Tibial artery (tissue), 4 donors: ENCODE measurements around the gene ZNF146.
"Not testable (repeated sequence)": the region's sequence is repeated elsewhere in the genome, so short reads cannot be mapped to it uniquely, and the experiment has no call there.

ENCODE experiments used
- DNase-seq, 2 donors: peaks; one replicate each; pipeline ENCODE4 v3.0.0-alpha.2; 2019
- H3K27ac ChIP-seq, 2 donors: fragments of 200-600 bp; sonication (generic) in 1 of 2; 1 replicate in 1 of 2; 2 replicates in 1 of 2; pipeline ENCODE4 v1.5.1; 2018 to 2019; ENCODE audit warnings: mild to moderate bottlenecking in 1 of 2
- H3K27me3 ChIP-seq, 2 donors: fragments of 200-600 bp; sonication (generic) in 1 of 2; one replicate each; pipeline versions ENCODE4 v1.5.1 to v1.6.0; 2016 to 2019
- H3K36me3 ChIP-seq, 3 donors: fragments of 200-600 bp; sonication (generic) in 2 of 3; one replicate each; pipeline ENCODE4 v1.5.1; 2016 to 2019; ENCODE audit warnings: mild to moderate bottlenecking in 2 of 3
- H3K4me1 ChIP-seq, 4 donors: fragments of 200-600 bp; sonication (generic) in 2 of 4; 1 replicate in 3 of 4; 2 replicates in 1 of 4; pipeline ENCODE4 v1.5.1; 2016 to 2019
- H3K4me3 ChIP-seq, 2 donors: fragments of 200-600 bp; sonication (generic) in 1 of 2; 1 replicate in 1 of 2; 2 replicates in 1 of 2; pipeline ENCODE4 v1.5.1; 2018 to 2019; ENCODE audit warnings: mild to moderate bottlenecking in 2 of 2
- H3K9me3 ChIP-seq, 3 donors: fragments of 200-600 bp; sonication (generic) in 1 of 3; one replicate each; pipeline ENCODE4 v1.5.1; 2016 to 2019
- intact Hi-C: fragments of 100-400 bp; cut with DNase I; formaldehyde crosslinking; loops from one replicate; pipeline ENCODE4 v1.15.0; 2023; ENCODE audit warnings: low total_unique reads
- TF ChIP-seq, protein P1 (sequence below), 2 experiments: fragments of 200-600 bp in 1 of 2; fragments of 450-650 bp in 1 of 2; IDR thresholded peaks; one replicate each; pipeline ENCODE4 v1.5.1; 2017 to 2019; ENCODE audit warnings: antibody characterized with exemption in 2 of 2, mild to moderate bottlenecking in 1 of 2, moderate library complexity in 1 of 2

ZNF146 gene

DNA sequence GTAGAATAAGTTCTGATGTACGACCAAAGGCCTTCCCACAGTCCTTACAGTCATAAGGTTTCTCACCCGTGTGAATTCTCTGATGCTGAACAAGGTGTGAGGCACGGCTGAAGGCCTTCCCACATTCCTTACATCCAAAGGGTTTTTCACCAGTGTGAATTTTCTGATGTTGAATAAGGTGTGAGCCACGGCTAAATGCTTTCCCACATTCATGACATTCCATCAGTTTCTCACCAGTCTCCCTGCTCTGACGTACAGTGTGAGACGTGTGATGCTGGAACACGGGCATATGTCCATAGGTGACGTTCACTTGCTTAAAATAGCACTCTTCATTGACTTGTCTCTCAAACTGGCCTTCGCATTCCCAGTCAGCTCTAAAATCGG, 31.7 kb upstream of the ZNF146 start:
- TF ChIP-seq, protein P1, sequence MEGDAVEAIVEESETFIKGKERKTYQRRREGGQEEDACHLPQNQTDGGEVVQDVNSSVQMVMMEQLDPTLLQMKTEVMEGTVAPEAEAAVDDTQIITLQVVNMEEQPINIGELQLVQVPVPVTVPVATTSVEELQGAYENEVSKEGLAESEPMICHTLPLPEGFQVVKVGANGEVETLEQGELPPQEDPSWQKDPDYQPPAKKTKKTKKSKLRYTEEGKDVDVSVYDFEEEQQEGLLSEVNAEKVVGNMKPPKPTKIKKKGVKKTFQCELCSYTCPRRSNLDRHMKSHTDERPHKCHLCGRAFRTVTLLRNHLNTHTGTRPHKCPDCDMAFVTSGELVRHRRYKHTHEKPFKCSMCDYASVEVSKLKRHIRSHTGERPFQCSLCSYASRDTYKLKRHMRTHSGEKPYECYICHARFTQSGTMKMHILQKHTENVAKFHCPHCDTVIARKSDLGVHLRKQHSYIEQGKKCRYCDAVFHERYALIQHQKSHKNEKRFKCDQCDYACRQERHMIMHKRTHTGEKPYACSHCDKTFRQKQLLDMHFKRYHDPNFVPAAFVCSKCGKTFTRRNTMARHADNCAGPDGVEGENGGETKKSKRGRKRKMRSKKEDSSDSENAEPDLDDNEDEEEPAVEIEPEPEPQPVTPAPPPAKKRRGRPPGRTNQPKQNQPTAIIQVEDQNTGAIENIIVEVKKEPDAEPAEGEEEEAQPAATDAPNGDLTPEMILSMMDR (IDR thresholded peaks at IDR 0.05) = no peak
- Histone ChIP-seq H3K27ac (no peak overlapping the region), H3K36me3 (peaks cover 11 to 20% (median 16%) of the 10 kb centered on the region in 3 donors), H3K4me1 (no peaks in the 10 kb centered on the region), H3K4me3 (no peak overlapping the region), H3K27me3 (no peaks in the 10 kb centered on the region), H3K9me3 (no peaks in the 10 kb centered on the region)
- intact Hi-C loops = no loop called here
- DNase-seq = no peak

DNA sequence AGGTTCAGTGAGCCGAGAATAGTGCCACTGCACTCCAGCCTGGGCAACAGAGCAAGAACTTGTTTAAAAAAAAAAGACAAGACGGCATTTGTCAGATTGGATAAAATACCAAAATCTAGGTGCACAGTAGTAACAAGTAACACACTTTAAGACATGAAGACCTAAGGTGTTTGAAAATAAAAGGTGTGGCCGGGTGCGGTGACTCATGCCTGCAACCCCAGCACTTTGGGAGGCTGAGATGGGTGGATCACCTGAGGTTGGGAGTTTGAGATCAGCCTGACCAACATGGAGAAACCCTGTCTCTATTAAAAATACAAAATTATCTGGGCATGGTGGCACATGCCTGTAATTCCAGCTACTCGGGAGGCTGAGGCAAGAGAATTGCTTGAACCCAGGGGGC, 28.2 kb upstream of the ZNF146 start:
- H3K27me3 ChIP-seq, H3K27ac ChIP-seq, DNase-seq, intact Hi-C loops, H3K9me3 ChIP-seq, H3K4me1 ChIP-seq, H3K4me3 ChIP-seq: not testable (repeated sequence)
- peaks cover 11 to 21% (median 18%) of the 10 kb centered on the region in 3 donors for H3K36me3 ChIP-seq

DNA sequence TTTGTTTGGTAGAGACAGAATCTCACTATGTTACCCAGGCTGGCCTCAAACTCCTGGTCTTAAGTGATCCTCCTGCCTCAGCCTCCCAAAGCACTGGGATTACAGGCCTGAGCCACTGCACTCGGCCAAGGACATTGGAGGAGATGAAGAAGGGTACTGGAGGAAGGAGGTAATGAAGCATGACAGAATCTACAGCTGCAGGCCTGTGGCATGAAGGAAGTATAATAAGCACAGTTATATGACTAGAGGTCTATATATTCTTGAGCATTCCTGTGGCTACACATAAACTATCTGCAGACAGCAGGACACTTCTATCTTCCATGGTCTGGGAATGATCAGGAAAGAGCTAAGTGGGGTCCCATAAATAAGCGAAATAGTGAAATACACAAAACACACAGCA, 18.7 kb upstream of the ZNF146 start:
- H3K27ac ChIP-seq = no peak overlapping the region
- no peak overlapping the region for H3K4me3 ChIP-seq
- H3K36me3 ChIP-seq = peaks cover 13 to 44% (median 27%) of the 10 kb centered on the region in 3 donors
- TF ChIP-seq, protein P1 (IDR thresholded peaks at IDR 0.05) = no peak
- intact Hi-C loops = no loop called here
- no peaks in the 10 kb centered on the region for H3K27me3 ChIP-seq
- H3K4me1 ChIP-seq = no peaks in the 10 kb centered on the region
- no peak for DNase-seq
- H3K9me3 ChIP-seq = no peaks in the 10 kb centered on the region

DNA sequence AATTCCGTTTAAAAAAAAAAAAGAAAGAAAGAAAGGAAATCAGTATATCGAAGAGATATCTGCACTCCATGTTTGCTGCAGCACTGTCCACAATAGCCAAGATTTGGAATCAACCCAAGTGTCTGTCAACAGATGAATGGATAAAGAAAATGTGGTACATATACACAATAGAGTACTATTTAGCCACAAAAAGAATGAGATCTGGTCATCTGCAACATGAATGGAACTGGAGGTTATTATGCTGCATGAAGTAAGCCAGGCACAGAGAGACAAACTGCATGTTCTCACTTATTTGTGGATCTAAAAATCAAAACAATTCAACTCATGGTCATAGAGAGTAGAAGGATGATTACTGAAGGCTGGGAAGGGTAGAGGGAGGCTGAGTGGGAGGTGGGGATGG, 16.8 kb upstream of the ZNF146 start:
- no peaks in the 10 kb centered on the region for H3K9me3 ChIP-seq

DNA sequence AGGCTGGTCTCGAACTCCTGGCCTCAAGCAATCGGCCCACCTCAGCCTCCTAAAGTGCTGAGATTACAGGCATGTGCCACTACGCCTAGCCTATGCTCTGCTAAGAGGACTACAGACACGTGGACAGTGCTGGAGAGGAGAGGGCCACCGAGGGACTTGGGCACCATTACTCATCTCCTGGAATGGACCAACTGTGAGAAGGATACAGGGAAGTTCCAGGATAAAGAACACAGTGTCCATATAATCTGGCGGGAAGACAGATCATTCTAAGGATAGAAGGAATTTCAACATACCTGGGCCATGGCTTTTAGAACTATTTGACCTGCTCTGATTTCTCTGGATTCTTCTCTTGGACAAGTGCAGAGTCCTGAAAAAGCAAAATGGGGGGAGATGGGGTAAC, 13.2 kb upstream of the ZNF146 start:
- DNase-seq = no peak
- intact Hi-C loops = no loop called here
- Histone ChIP-seq H3K9me3 (no peaks in the 10 kb centered on the region), H3K4me3 (no peak overlapping the region), H3K36me3 (peaks cover 0 to 32% (median 4%) of the 10 kb centered on the region in 3 donors), H3K27me3 (no peaks in the 10 kb centered on the region), H3K27ac (no peak overlapping the region), H3K4me1 (no peaks in the 10 kb centered on the region)
- TF ChIP-seq, protein P1 (IDR thresholded peaks at IDR 0.05) = no peak

More for the DNA sequence above, 16.8 kb upstream of the ZNF146 start:
- Histone ChIP-seq H3K36me3 (peaks cover 13 to 51% (median 21%) of the 10 kb centered on the region in 3 donors), H3K27ac (no peak overlapping the region), H3K4me3 (no peak overlapping the region), H3K27me3 (no peaks in the 10 kb centered on the region), H3K4me1 (no peaks in the 10 kb centered on the region)
- TF ChIP-seq, protein P1 (IDR thresholded peaks at IDR 0.05) = no peak
- DNase-seq = no peak
- intact Hi-C loops = no loop called here

DNA sequence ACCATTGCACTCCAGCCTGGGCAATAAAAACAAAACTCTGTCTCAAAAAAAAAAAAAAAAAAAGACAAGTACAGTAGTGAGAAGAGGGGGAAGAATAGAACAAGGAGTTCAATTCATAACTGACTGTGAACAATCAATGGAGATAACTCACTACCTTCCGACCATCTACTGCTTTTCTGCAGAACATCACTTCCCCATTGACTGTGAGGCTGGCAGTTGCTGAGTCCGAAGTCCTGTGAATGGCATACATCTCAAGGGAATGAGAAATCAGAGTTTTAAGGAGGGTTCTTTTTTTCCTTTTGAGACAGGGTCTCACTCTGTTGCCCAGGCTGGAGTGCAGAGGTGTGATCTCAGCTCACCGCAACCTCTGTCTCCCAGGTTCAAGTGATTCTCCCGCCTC, 11.6 kb upstream of the ZNF146 start:
- DNase-seq = no peak
- intact Hi-C loops = no loop called here
- H3K4me1 ChIP-seq = no peaks in the 10 kb centered on the region
- no peak overlapping the region for H3K4me3 ChIP-seq
- no peaks in the 10 kb centered on the region for H3K27me3 ChIP-seq
- no peak overlapping the region for H3K27ac ChIP-seq
- TF ChIP-seq, protein P1 (IDR thresholded peaks at IDR 0.05) = no peak
- peaks cover 0 to 32% (median 4%) of the 10 kb centered on the region in 3 donors for H3K36me3 ChIP-seq
- no peaks in the 10 kb centered on the region for H3K9me3 ChIP-seq
